NB4 (cell line): ENCODE results near the gene CHRNB2.

Experiments used
- CTCF ChIP-seq: IDR thresholded peaks from one replicate; pipeline ENCODE4 v1.5.1; 2012; ENCODE audit warnings: low read depth, low read length
- MAX ChIP-seq: IDR thresholded peaks from 2 replicates; pipeline ENCODE4 v1.6.1; 2011; ENCODE audit warnings: low read depth, low read length
- MYC ChIP-seq: IDR thresholded peaks from 2 replicates; pipeline ENCODE4 v1.6.1; 2011; ENCODE audit warnings: low read depth, low read length
- POLR2A ChIP-seq: IDR thresholded peaks from 2 replicates; pipeline ENCODE4 v1.6.1; 2011; ENCODE audit warnings: mild to moderate bottlenecking; ENCODE audit not compliant: insufficient read length; ENCODE audit errors: extremely low read depth

DNA sequence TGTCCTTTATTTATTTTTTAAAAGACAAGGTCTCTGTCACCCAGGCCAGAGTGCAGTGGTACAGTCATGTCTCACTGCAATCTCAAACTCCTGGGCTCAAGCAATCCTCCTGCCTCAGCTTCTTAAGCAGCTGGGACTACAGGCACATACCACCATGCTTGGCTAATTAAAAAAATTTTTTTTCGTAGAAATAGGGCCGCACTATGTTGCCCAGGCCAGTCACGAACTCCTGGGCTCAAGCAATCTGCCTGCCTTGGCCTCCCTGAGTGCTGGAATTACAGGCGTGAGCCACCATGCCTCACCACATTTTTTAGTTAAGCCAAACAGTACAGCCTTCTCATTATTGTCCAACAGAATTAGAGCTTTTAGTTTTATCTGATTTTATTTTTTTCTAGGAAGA is 47.8 kb downstream of the CHRNB2 start:
- no peak for TF ChIP-seq POLR2A
- no peak for TF ChIP-seq CTCF
- TF ChIP-seq MAX, result no peak
- no peak for TF ChIP-seq MYC
